Astrocyte (in vitro differentiated cells and primary cell): ENCODE data around the gene RNF214. TPM values are rescaled to one million over a fixed set of nuclear protein-coding genes. Genes with fewer than 3 reads are reported as not detected.

Experiments used
- DNase-seq: peaks from one replicate; pipeline ENCODE4 v3.0.0-alpha.2; 2010; ENCODE audit warnings: low read depth
- FAIRE-seq: peaks from 2 replicates; lab custom pipeline; 2011; peaks lifted over from hg19 to GRCh38; lab: Jason Lieb, UNC
- H2AFZ ChIP-seq: 2 replicates; pipeline ENCODE4 v1.6.0; 2012; ENCODE audit warnings: low read depth, low read length, inconsistent platforms
- H3K27ac ChIP-seq: 2 replicates; pipeline ENCODE4 v1.5.1; 2011; ENCODE audit warnings: low read depth, low read length, inconsistent platforms
- H3K27me3 ChIP-seq: 2 replicates; pipeline ENCODE4 v1.6.0; 2011; ENCODE audit warnings: low read length, inconsistent platforms; ENCODE audit not compliant: insufficient read depth
- H3K36me3 ChIP-seq: 2 replicates; pipeline ENCODE4 v1.5.1; 2011; ENCODE audit warnings: low read length, inconsistent platforms; ENCODE audit not compliant: insufficient read depth
- H3K4me1 ChIP-seq: 2 replicates; pipeline ENCODE4 v1.5.1; 2011; ENCODE audit warnings: low read length, inconsistent platforms; ENCODE audit not compliant: insufficient read depth
- H3K4me2 ChIP-seq: 2 replicates; pipeline ENCODE4 v1.6.0; 2012; ENCODE audit warnings: low read length, inconsistent platforms
- H3K4me3 ChIP-seq: 2 replicates; pipeline ENCODE4 v1.5.1; 2011; ENCODE audit warnings: low read depth, mild to moderate bottlenecking, low read length, inconsistent platforms; ENCODE audit not compliant: insufficient read depth
- H3K79me2 ChIP-seq: 2 replicates; pipeline ENCODE4 v1.6.0; 2012; ENCODE audit warnings: mild to moderate bottlenecking, low read length, inconsistent platforms; ENCODE audit not compliant: insufficient read depth
- H3K9ac ChIP-seq: 2 replicates; pipeline ENCODE4 v1.6.0; 2012; ENCODE audit warnings: mild to moderate bottlenecking, low read length, inconsistent platforms
- H3K9me3 ChIP-seq: 2 replicates; pipeline ENCODE4 v1.5.1; 2012; ENCODE audit warnings: low read depth, mild to moderate bottlenecking, low read length, inconsistent platforms; ENCODE audit not compliant: insufficient read depth
- H4K20me1 ChIP-seq: 2 replicates; pipeline ENCODE4 v1.6.0; 2012; ENCODE audit warnings: low read length, inconsistent platforms; ENCODE audit not compliant: insufficient read depth
- H3K27ac Mint-ChIP-seq: one replicate; pipeline ENCODE4 v1.8.0; 2021; ENCODE audit warnings: mild to moderate bottlenecking, mixed read lengths; ENCODE audit not compliant: unreplicated experiment
- H3K27me3 Mint-ChIP-seq: one replicate; pipeline ENCODE4 v1.8.0; 2021; ENCODE audit warnings: low read depth, mixed read lengths; ENCODE audit not compliant: unreplicated experiment
- H3K36me3 Mint-ChIP-seq: one replicate; pipeline ENCODE4 v1.8.0; 2021; ENCODE audit warnings: low read depth, mixed read lengths; ENCODE audit not compliant: unreplicated experiment
- H3K4me1 Mint-ChIP-seq: one replicate; pipeline ENCODE4 v1.8.0; 2021; ENCODE audit warnings: low read depth, mixed read lengths; ENCODE audit not compliant: unreplicated experiment
- H3K4me3 Mint-ChIP-seq: one replicate; pipeline ENCODE4 v1.8.0; 2021; ENCODE audit warnings: mild to moderate bottlenecking, moderate library complexity, mixed read lengths; ENCODE audit not compliant: unreplicated experiment
- H3K9me3 Mint-ChIP-seq: one replicate; pipeline ENCODE4 v1.8.0; 2021; ENCODE audit warnings: mild to moderate bottlenecking, mixed read lengths; ENCODE audit not compliant: unreplicated experiment
- EZH2 ChIP-seq: IDR thresholded peaks from 2 replicates; pipeline ENCODE4 v1.6.1; 2012; ENCODE audit warnings: mild to moderate bottlenecking, low read length, inconsistent platforms; ENCODE audit not compliant: insufficient read depth
- total RNA-seq: library from RNA; stranded (reverse); gene quantifications from 2 replicates; pipeline ENCODE4 v1.2.1, GENCODE V29; 2021
- TF ChIP-seq, protein P1 (sequence below): IDR thresholded peaks from 2 replicates; pipeline ENCODE4 v1.5.1; 2011; ENCODE audit warnings: low read depth, mild to moderate bottlenecking, inconsistent platforms, low read length, moderate library complexity; ENCODE audit not compliant: insufficient read depth

RNF214 gene
- total RNA-seq, 1 donor from 2014 or later: 23.6 TPM

- Mint-ChIP-seq H3K4me3 (peak overlapping the region; percentile 98), H3K27ac (peak overlapping the region; percentile 42), H3K9me3 (no peaks in the 10 kb centered on the region), H3K27me3 (no peaks in the 10 kb centered on the region), H3K36me3 (peaks cover 8% of the 10 kb centered on the region), H3K4me1 (peaks cover 24% of the 10 kb centered on the region)
- H3K79me2 ChIP-seq: peaks cover 58% of the 10 kb centered on the region
- no peak for TF ChIP-seq EZH2
- TF ChIP-seq, protein P1, sequence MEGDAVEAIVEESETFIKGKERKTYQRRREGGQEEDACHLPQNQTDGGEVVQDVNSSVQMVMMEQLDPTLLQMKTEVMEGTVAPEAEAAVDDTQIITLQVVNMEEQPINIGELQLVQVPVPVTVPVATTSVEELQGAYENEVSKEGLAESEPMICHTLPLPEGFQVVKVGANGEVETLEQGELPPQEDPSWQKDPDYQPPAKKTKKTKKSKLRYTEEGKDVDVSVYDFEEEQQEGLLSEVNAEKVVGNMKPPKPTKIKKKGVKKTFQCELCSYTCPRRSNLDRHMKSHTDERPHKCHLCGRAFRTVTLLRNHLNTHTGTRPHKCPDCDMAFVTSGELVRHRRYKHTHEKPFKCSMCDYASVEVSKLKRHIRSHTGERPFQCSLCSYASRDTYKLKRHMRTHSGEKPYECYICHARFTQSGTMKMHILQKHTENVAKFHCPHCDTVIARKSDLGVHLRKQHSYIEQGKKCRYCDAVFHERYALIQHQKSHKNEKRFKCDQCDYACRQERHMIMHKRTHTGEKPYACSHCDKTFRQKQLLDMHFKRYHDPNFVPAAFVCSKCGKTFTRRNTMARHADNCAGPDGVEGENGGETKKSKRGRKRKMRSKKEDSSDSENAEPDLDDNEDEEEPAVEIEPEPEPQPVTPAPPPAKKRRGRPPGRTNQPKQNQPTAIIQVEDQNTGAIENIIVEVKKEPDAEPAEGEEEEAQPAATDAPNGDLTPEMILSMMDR: no peak
- H3K4me3 ChIP-seq: peak overlapping the region; percentile 83
- H3K9ac ChIP-seq: peak overlapping the region; percentile 90
- peak overlapping the region; percentile 93 for H3K4me2 ChIP-seq
- peaks cover 36% of the 10 kb centered on the region for H4K20me1 ChIP-seq
- DNase-seq: no peak
- peaks cover 24% of the 10 kb centered on the region for H3K36me3 ChIP-seq
- H3K9me3 ChIP-seq: no peaks in the 10 kb centered on the region
- peaks cover 24% of the 10 kb centered on the region for H3K4me1 ChIP-seq
- H3K27ac ChIP-seq: peak overlapping the region; percentile 15
- H2AFZ ChIP-seq: no peak overlapping the region
- FAIRE-seq: no peak
- H3K27me3 ChIP-seq: no peaks in the 10 kb centered on the region
Observed at GRCh38 chr11:117230286-117230961, 2.0 kb upstream of the RNF214 start.

GRCh38 chr11:117230999-117231841 lies 1.3 kb upstream of the RNF214 start:
- peak overlapping the region; percentile 93 for H3K4me2 ChIP-seq
- H3K79me2 ChIP-seq: peaks cover 62% of the 10 kb centered on the region
- Mint-ChIP-seq H3K27ac (peak overlapping the region; percentile 88), H3K4me1 (peaks cover 24% of the 10 kb centered on the region), H3K4me3 (peak overlapping the region; percentile 98), H3K27me3 (no peaks in the 10 kb centered on the region), H3K9me3 (no peaks in the 10 kb centered on the region), H3K36me3 (peaks cover 8% of the 10 kb centered on the region)
- peaks cover 36% of the 10 kb centered on the region for H4K20me1 ChIP-seq
- H3K4me3 ChIP-seq: peak overlapping the region; percentile 83
- H3K27me3 ChIP-seq: no peaks in the 10 kb centered on the region
- no peaks in the 10 kb centered on the region for H3K9me3 ChIP-seq
- peak overlapping the region; percentile 90 for H2AFZ ChIP-seq
- peaks cover 24% of the 10 kb centered on the region for H3K4me1 ChIP-seq
- H3K36me3 ChIP-seq: peaks cover 21% of the 10 kb centered on the region
- peak overlapping the region; percentile 90 for H3K9ac ChIP-seq
- H3K27ac ChIP-seq: peak overlapping the region; percentile 83
- TF ChIP-seq, protein P1: no peak
- no peak for TF ChIP-seq EZH2
- DNase-seq (no peak), FAIRE-seq (no peak)
